Epidermal melanocyte (primary cell): Measurements from ENCODE around the gene PKHD1.
"Not testable (repeated sequence)": the region's sequence is repeated elsewhere in the genome, so short reads cannot be mapped to it uniquely, and the experiment has no call there.

Source experiments
- DNase-seq: peaks from one replicate; pipeline ENCODE4 v3.0.0; 2011; ENCODE audit warnings: low spot score; ENCODE audit not compliant: insufficient read length

PKHD1 gene

GRCh38 chr6:51856508-51856907 is 230.9 kb downstream of the PKHD1 start:
- no peak for DNase-seq

GRCh38 chr6:51855310-51856082 is 231.9 kb downstream of the PKHD1 start:
- DNase-seq, result no peak

- no peak for DNase-seq
Measured at GRCh38 chr6:51854876-51855275, 232.5 kb downstream of the PKHD1 start.

- DNase-seq, result no peak
Measured at GRCh38 chr6:51854347-51854746, 233.1 kb downstream of the PKHD1 start.

GRCh38 chr6:51853109-51853508 is 234.3 kb downstream of the PKHD1 start:
- DNase-seq, result not testable (repeated sequence)

GRCh38 chr6:51846531-51846930 is 240.9 kb downstream of the PKHD1 start:
- DNase-seq, result no peak

- DNase-seq, result no peak
Measured at GRCh38 chr6:51844336-51844735, 243.1 kb downstream of the PKHD1 start.

- no peak for DNase-seq
Measured at GRCh38 chr6:51843456-51844056, 243.9 kb downstream of the PKHD1 start.

GRCh38 chr6:51842804-51843378 is 244.5 kb downstream of the PKHD1 start:
- DNase-seq, result peak; percentile 71

- DNase-seq, result no peak
Measured at GRCh38 chr6:51842061-51842803, 245.2 kb downstream of the PKHD1 start.

- no peak for DNase-seq
Measured at GRCh38 chr6:51841626-51842025, 245.8 kb downstream of the PKHD1 start.

- DNase-seq, result no peak
Measured at GRCh38 chr6:51839726-51840374, 247.6 kb downstream of the PKHD1 start.

GRCh38 chr6:51830666-51831065 is 256.7 kb downstream of the PKHD1 start:
- DNase-seq, result no peak

- DNase-seq, result no peak
Measured at GRCh38 chr6:51827580-51827979, 259.8 kb downstream of the PKHD1 start.

- no peak for DNase-seq
Measured at GRCh38 chr6:51824940-51825339, 262.5 kb downstream of the PKHD1 start.

GRCh38 chr6:51820555-51820954 is 266.9 kb downstream of the PKHD1 start:
- no peak for DNase-seq

- no peak for DNase-seq
Measured at GRCh38 chr6:51818520-51819022, 268.8 kb downstream of the PKHD1 start.

- DNase-seq, result no peak
Measured at GRCh38 chr6:51817832-51818231, 269.6 kb downstream of the PKHD1 start.

- DNase-seq, result no peak
Measured at GRCh38 chr6:51814418-51814817, 273.0 kb downstream of the PKHD1 start.

- DNase-seq, result no peak
Measured at GRCh38 chr6:51813904-51814303, 273.5 kb downstream of the PKHD1 start.

- DNase-seq, result no peak
Measured at GRCh38 chr6:51812231-51812630, 275.2 kb downstream of the PKHD1 start.
